HG03280 (cell line): Measurements from ENCODE around the gene PBX3.

Experiments
- ATAC-seq: cut with Tn5 transposase; IDR thresholded peaks from one replicate; pipeline ENCODE4 v1.9.1; 2021; ENCODE audit warnings: mild to moderate bottlenecking, moderate library complexity; ENCODE audit not compliant: unreplicated experiment

Gene PBX3

GRCh38 chr9:125747053-125747764 lies at the start of gene PBX3:
Gene PBX3 (plus strand): TSS chr9:125747373.
- ATAC-seq = peak; percentile 14

- ATAC-seq = no peak
These were observed 47.3 kb upstream of the PBX3 start for GRCh38 chr9:125699870-125700269.

- peak; percentile 75 for ATAC-seq
These were observed 46.4 kb upstream of the PBX3 start for GRCh38 chr9:125700791-125701190.

- peak; percentile 47 for ATAC-seq
These were observed 45.8 kb upstream of the PBX3 start for GRCh38 chr9:125701351-125701750.

- ATAC-seq = no peak
These were observed 43.5 kb upstream of the PBX3 start for GRCh38 chr9:125703662-125704061.

GRCh38 chr9:125705893-125706292 lies 41.3 kb upstream of the PBX3 start:
- ATAC-seq = no peak

- peak; percentile 94 for ATAC-seq
These were observed 40.3 kb upstream of the PBX3 start, which contains the start of gene MAPKAP1 for GRCh38 chr9:125706651-125707471. Gene MAPKAP1 (minus strand): TSS chr9:125707208. CDS start chr9:125672574, 34,634 bp downstream.

- ATAC-seq = peak; percentile 13
These were observed 39.7 kb upstream of the PBX3 start for GRCh38 chr9:125707472-125707804.

- no peak for ATAC-seq
These were observed 20.6 kb upstream of the PBX3 start for GRCh38 chr9:125726456-125727132.

- no peak for ATAC-seq
These were observed 17.0 kb upstream of the PBX3 start for GRCh38 chr9:125730168-125730567.

- ATAC-seq = no peak
These were observed 14.6 kb upstream of the PBX3 start for GRCh38 chr9:125732562-125732961.

- no peak for ATAC-seq
These were observed 7.7 kb upstream of the PBX3 start for GRCh38 chr9:125739436-125739835.

- ATAC-seq = no peak
These were observed 4.5 kb upstream of the PBX3 start for GRCh38 chr9:125742657-125743056.

- ATAC-seq = no peak
These were observed 3.3 kb upstream of the PBX3 start for GRCh38 chr9:125743682-125744428.

- ATAC-seq = no peak
These were observed 2.6 kb upstream of the PBX3 start for GRCh38 chr9:125744616-125745015.

- ATAC-seq = no peak
These were observed 2.2 kb upstream of the PBX3 start for GRCh38 chr9:125745018-125745417.

GRCh38 chr9:125745682-125746016 lies 1.5 kb upstream of the PBX3 start:
- ATAC-seq = no peak

- peak; percentile 64 for ATAC-seq
These were observed 978 bp upstream of the PBX3 start for GRCh38 chr9:125746017-125746773.

- ATAC-seq = no peak
These were observed 460 bp upstream of the PBX3 start for GRCh38 chr9:125746774-125747052.

- ATAC-seq = no peak
These were observed 732 bp downstream of the PBX3 start for GRCh38 chr9:125747765-125748445.
